Fibroblast of peridontal ligament (primary cell): Measurements from ENCODE around the gene MSL3B.

Source experiments
- DNase-seq: peaks from one replicate; pipeline ENCODE4 v3.0.0-alpha.2; 2010; ENCODE audit errors: extremely low read depth

MSL3B gene

GRCh38 chr2:233853353-233853752 is 14.8 kb downstream of the MSL3B start:
- no peak for DNase-seq

GRCh38 chr2:233852056-233852455 is 16.1 kb downstream of the MSL3B start:
- DNase-seq, result no peak

- DNase-seq, result no peak
Measured at GRCh38 chr2:233851169-233851568, 17.0 kb downstream of the MSL3B start.

GRCh38 chr2:233850745-233851144 is 17.4 kb downstream of the MSL3B start:
- no peak for DNase-seq

GRCh38 chr2:233849607-233850271 is 18.4 kb downstream of the MSL3B start:
- no peak for DNase-seq

DNA sequence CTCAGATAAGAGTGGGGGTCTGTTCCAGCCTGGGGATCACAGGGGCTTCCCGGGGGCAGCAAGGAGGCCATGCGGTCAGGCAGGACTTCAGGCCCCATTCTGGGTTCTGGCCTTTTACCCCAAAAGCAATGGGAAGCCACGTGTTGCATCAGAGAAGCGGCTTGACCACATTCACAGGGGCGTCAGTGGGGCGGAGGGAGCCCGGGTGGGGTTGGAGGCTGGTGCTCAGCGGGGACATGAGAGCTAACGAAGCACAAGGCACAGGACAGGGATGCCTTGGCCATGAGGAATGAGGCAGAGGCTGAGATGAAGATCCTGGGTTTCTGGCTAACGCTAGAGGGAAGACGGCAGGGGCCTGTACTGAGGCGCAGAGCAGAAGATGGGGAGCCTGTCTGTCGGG is 19.9 kb downstream of the MSL3B start:
- DNase-seq, result no peak

DNA sequence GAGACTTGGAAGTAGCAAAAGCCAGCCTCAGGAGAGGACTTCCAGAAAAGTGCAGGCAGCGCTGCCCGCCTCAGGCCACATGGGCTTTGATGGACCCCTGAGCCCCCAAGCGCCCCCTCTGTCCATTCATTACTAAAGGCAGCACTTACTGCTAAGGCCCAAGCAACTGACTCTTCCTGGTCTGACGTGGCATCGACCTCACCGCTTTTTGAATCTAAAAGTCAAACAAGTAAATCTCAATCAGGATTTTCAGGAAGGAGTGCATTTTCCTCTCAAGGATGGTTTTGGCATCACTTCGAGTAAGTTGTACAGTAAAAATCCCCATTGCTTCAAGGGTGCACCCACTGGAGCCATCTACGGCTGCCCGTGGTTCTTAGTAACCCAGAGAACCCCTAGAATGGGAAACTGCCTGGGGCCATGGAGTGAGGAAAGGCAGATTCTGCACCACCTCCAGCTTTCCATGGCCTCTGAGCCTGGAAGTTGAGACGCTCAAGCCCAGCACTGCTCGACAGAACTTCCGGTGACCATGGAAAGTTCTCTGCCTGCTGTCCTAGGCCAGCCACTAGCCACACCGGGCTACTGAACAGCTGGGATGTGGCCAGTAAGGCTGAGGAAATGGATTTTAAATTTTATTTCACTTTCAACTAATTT is 20.8 kb downstream of the MSL3B start:
- DNase-seq, result no peak

- no peak for DNase-seq
Measured at GRCh38 chr2:233846387-233847247, 21.6 kb downstream of the MSL3B start.

DNA sequence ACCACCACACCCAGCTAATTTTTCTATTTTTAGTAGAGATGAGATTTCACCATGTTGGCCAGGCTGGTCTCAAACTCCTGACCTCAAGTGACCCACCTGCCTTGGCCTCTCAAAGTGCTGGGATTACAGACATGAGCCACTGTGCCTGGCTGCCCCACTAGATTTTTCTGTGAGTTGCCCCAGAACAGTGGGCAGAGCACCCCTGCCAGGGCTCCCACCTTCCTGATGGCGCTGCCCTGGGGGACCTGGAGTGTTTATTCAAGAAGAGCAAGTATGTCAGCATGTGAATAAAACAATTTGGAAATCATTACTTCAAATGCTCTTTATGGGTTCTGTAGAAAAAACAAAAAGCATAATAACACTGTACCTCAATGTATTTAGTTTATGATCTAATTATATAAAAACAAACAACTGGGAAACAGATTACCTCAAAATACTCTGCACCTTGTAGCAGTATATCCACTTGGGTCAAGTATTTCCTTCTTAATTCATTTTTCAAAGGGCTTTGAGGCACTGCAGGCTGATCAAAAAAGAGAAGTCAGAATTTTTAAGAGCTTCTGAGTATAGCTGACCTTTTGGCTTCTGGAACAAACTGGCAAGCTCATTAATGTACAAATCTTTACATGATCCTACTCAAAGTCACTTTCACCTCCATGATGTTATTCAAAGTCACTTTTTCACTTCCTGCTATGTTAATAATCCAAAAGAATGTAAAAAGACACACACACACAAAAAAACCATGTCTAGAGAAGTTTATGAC is 22.7 kb downstream of the MSL3B start:
- no peak for DNase-seq

DNA sequence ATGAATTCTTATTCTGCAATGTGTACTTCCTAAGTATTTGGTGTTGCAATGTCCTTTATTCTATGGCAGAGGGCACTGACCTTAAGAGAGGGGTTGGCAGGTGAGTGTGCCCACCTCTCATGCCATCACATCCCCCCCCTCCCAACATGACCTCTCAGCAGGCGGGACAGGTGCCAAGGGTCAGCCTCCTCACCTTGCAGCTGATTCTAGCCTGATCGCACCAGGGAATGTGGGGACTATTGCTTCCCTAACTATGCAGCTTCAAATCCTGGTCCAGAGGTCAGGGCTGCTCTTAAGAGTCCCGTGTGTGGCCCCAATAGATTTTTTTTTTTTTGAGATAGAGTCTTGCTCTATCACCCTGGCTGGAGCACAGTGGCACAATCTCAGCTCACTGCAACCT is 23.4 kb downstream of the MSL3B start:
- no peak for DNase-seq

DNA sequence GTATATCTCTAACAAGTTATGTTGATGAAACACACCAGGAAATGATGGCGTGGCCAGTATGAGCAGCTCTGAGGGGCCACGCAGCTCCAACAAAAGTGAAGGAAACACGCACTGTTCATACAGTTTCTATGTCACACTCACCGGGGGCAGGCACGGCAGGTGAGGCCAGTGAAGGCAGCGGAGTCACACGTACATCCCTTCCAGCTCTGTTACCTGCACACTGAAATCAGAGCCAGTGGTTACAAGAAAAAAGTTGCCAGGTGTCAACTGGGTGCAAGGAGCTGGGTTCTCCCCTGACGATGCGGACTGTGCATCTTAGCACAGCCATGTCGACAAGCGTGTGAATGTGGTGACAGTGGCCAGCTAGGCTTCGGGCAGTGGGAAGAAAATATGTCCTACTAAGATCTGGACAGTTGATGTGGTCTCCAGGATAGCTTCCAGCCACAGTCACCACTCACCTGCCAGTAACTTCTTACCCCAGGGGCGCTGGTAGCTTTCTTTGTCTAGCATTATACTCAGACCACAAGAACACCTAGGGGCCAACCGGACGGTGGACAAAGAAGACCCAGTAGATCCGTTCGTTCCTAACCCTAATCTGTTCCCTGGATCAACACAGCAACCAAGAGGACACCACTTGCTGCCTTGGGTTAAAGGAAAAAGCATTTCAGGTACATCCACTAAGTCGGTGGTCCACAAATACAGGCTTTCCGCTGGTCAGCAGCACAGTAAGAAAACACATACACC is 23.9 kb downstream of the MSL3B start:
- DNase-seq, result no peak

DNA sequence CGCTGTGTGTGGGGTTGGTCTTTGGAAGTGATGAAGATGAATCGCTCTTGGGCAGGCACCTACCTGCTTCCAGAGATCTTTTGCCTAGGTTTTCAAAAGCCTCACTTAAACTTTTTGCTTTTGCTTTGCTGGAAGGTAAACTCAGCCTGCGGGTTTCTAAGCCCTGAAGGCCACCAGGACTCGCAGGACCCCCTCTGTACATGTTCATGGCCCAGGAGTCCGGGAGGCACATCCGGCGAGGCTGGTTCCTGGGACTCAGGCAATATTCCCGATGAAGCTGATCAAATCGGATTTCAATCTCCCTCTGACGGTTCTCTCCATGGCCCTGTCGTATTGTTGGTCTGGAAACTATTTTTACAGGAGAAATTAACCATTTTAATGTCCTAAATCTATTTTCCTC is 27.0 kb downstream of the MSL3B start:
- no peak for DNase-seq

- DNase-seq, result no peak
Measured at GRCh38 chr2:233840520-233840919, 27.7 kb downstream of the MSL3B start.

- DNase-seq, result no peak
Measured at GRCh38 chr2:233839447-233839820, 28.8 kb downstream of the MSL3B start.

GRCh38 chr2:233838726-233839446 is 29.3 kb downstream of the MSL3B start:
- no peak for DNase-seq

GRCh38 chr2:233838251-233838650 is 29.9 kb downstream of the MSL3B start:
- no peak for DNase-seq

DNA sequence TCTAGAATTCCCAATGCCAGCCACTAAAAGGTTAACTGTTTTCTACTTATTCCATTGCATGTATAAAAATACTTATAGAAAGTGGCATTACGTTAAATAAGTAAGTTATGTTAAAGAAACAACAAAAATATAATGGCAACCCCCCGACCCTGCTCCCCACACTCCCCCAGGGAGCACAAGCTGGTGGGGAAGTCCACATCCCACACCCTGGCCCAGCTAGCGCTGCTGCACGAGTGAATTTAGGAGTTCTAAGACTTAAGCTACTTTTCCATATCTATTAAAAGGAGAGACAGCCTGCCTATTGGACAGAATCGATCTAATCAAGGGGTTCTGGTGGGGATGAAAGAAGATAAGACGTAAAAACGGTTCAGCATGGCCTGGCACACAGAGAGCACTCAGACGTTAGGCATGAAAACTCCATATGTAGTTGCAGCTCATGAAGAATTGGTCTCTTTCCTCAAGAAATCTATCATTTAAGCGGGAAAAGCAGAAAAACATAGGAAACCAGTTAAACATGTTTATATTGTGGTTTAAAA is 30.4 kb downstream of the MSL3B start:
- DNase-seq, result peak; percentile 47

GRCh38 chr2:233836359-233836758 is 31.8 kb downstream of the MSL3B start:
- DNase-seq, result no peak

- DNase-seq, result no peak
Measured at GRCh38 chr2:233835230-233836186, 32.7 kb downstream of the MSL3B start.
